GM13977 (cell line): ENCODE results near the gene ST8SIA1.

Source experiments
- DNase-seq: peaks from one replicate; pipeline ENCODE4 v3.0.0; 2012; ENCODE audit warnings: low spot score
- in situ Hi-C: fragments of 300-500 bp; cut with MboI; formaldehyde crosslinking; loops from one replicate; pipeline ENCODE4 v1.12.0; 2022; ENCODE audit warnings: low sequenced_read_pairs, low pct_unique_long_range_greater_than_20kb, mixed read lengths, inconsistent platforms; ENCODE audit not compliant: unreplicated experiment
- TF ChIP-seq, protein P1 (sequence below): IDR thresholded peaks from 2 replicates; pipeline ENCODE4 v1.5.1; 2012; ENCODE audit warnings: mild to moderate bottlenecking, control low read depth; ENCODE audit not compliant: insufficient read depth; ENCODE audit errors: extremely low read depth, missing control alignments

Gene ST8SIA1

DNA sequence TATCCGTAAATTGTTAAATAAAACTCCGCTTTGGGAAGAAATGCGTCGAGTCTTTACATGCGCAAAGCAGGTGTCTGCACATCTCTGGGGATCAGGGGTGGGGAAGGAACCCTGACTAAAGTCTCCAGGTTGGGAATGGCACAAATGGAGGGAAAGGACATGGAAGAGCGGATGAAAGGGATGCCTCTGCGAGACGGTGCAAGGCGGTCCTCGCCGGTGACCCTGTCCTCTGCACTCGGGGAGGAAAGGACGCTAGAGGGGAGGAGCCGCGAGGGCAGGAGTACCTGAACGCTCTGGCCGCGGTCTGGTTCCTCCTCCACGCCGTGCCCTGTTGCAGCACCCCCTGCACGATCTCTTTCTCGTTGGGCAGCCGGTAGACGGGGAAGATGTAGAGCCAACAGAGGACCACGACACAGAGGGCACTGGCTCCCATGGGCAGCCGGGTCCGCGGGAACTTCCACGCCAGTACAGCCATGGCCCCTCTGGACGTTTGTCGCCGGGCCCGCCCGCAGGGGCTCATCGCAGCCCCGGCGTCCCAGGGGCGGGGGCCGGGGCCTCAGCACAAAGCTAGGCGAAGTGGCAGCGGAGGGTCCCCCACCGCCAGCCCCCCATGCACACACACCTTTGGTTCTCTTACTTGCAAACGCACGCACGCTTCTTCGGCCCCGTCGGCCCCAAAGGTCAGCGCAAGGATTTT, 646 bp downstream of the ST8SIA1 start:
- no peak for DNase-seq
- TF ChIP-seq, protein P1, sequence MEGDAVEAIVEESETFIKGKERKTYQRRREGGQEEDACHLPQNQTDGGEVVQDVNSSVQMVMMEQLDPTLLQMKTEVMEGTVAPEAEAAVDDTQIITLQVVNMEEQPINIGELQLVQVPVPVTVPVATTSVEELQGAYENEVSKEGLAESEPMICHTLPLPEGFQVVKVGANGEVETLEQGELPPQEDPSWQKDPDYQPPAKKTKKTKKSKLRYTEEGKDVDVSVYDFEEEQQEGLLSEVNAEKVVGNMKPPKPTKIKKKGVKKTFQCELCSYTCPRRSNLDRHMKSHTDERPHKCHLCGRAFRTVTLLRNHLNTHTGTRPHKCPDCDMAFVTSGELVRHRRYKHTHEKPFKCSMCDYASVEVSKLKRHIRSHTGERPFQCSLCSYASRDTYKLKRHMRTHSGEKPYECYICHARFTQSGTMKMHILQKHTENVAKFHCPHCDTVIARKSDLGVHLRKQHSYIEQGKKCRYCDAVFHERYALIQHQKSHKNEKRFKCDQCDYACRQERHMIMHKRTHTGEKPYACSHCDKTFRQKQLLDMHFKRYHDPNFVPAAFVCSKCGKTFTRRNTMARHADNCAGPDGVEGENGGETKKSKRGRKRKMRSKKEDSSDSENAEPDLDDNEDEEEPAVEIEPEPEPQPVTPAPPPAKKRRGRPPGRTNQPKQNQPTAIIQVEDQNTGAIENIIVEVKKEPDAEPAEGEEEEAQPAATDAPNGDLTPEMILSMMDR, result no peak
- in situ Hi-C loops, result no loop called here

DNA sequence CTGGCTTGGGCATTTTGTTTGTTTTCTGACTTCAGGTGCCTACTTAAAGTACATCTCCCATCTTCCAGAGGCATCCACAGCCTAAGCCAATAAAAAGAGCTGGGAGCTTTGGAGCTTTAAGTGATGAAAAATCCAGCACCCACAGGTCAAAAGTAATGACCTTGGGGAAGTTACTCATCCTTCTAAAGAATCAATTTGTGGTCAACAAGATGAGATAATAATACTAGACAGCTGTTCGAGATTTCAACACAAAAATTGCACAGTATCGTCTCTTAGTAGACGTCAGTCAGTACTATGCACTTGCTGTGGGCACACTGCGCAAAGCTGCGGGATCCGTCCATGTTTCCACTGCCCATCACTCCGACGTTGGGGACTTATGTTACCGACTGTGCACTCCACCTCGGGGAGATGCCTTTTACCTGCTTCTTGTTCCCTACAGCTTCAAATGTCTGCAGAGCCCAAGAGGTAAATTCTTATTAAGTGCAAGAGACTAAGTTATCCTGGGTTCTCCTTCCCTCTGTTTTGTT, 1.3 kb downstream of the ST8SIA1 start:
- in situ Hi-C loops, result no loop called here
- TF ChIP-seq, protein P1, result no peak
- DNase-seq, result no peak

DNA sequence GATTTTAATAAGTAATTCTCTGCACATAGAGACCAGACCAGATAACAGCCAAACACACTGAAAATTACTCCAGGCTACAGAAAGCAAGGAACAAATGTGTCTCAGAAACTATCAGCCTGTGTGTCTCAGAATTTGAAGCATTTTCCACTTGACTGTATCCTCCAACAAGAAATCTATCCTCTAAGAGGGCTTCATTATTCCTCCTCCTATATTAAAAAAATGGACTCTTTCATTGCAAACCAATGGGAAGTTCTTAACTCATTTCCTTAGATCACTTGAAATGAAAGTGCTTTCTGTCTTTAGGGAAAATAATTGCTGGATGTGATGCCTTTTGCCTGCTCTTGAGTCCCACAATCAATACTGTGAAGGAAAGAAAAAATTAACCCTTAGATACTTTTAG, 2.3 kb downstream of the ST8SIA1 start:
- DNase-seq, result no peak
- TF ChIP-seq, protein P1, result no peak
- in situ Hi-C loops, result no loop called here

DNA sequence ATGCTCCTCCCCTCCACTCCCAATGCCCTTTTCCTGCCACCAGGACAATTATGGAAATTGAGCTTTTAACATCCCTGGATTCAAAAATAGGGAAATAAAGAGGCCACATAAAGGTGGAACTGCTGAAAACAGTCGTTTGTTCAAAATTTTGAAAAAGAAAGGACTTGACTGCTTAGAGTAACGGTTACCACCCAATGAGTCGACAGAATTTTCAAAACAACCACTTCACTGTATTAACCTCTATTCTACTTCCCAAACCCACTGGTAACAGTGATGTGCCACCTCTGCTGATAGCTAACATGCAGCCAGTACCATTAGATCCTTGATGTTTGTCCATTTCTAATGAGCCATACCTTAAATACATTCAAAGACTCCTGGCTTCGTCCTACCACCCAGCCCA, 4.9 kb downstream of the ST8SIA1 start:
- TF ChIP-seq, protein P1, result no peak
- no peak for DNase-seq
- in situ Hi-C loops, result no loop called here

DNA sequence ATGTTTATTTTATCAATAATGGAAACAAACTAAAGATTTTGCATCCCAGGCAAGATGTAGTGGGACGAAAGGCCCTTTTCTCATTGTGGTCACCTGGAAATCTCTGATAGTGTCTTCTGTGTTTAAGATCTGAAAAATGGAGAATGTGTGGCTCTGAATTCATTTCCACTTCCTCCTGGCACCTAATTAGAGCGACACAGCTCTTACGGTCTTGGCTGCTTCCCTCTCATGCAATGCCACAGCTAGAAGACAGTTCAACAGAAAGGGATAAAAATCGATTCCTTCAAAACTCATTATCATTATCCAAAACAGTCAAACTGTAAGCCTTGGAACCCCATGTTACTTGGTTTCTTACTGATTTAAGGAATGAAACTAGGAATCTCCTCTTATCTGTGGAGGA, 9.3 kb downstream of the ST8SIA1 start:
- TF ChIP-seq, protein P1, result no peak
- no peak for DNase-seq
- in situ Hi-C loops, result no loop called here

DNA sequence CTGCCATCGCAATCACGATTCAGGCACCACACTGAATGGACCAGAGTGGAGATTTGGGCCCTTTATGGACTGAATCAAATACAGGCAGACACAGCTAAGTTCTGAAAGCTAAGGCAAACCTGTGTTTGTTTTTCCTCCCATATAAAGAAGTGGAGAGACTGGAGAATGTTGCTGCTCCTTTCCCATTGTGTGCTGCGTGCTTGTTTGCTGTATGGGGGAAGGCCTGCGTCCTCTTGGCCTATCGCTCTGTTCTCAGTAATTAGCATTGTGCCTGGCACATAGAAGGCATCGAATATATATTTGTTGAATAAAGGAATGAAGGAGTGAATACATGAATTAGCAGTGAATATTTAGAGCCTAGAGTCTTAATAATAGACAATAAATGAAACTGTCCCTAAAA, 12.4 kb downstream of the ST8SIA1 start:
- in situ Hi-C loops, result no loop called here
- TF ChIP-seq, protein P1, result no peak
- no peak for DNase-seq

DNA sequence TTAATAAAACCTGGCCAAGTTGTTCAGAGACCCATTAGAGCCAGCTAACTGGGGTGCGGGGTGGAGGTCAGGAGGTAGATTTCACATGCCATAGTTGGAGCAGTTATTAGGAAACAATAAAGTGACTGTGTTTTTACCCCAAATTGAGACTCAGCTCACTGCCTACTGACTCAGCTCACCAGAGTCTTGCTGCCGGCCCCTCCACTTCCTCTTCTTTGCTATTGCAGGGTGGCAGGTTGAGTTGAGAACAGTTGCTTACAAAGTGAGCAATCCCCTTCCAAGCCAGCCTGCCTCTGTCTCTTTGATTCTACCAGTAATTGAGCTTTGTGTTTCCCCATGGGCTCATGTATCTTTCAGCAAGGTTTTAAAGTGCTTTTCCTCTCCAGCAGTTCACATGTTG, 12.9 kb downstream of the ST8SIA1 start:
- TF ChIP-seq, protein P1, result no peak
- in situ Hi-C loops, result no loop called here
- DNase-seq, result no peak
